HG02588 (cell line): Measurements from ENCODE around the gene DNM2.

ENCODE experiments used
- ATAC-seq: cut with Tn5 transposase; IDR thresholded peaks from one replicate; pipeline ENCODE4 v1.9.1; 2021; ENCODE audit warnings: mild to moderate bottlenecking, moderate library complexity; ENCODE audit not compliant: unreplicated experiment

Gene DNM2

DNA sequence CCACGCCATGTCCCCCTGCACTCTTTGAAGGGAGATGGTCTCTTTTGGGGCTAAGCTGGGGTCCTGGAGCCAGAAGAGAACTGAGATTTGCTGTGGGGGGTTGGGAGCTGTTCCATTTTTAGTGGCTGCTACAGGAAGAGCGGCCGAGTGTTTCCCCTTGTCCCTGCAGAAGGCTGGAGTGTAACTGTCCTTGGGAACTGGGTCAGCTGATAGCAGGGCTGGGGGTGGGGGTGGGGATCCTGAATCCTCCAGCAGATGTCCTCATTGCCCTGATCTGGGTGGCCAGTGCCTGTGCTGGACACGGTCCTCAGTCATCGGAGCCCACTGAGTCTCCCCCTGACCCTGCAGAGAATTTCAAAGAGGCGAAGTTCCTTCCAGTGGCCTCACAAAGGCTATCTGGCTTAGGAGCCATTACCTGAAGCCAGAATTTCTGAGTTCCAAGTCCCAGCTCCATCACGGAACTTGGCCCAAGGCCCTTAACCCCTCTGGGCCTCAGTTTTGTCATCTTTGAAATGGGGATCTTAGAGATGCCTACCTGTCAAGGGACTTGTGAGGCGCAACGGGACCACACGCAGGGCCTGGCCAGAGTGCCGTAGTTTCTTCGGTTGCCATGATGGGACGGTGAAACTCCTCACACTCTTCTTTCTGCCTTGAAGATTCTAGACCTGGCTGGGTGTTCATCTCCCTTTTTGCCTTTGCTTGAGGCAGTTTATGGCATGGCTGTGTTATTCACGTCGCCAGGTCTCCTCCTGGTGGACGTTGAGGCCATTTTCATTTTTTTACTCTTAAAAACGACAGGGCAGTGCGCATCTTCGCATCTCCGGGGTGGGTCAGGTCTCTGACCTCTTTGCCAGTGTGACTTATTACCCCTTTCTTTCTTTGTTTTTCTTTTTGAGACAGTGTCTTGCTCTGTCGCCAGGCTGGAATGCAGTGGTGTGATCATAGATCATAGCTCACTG lies 51.9 kb downstream of the DNM2 start:
- ATAC-seq: no peak

DNA sequence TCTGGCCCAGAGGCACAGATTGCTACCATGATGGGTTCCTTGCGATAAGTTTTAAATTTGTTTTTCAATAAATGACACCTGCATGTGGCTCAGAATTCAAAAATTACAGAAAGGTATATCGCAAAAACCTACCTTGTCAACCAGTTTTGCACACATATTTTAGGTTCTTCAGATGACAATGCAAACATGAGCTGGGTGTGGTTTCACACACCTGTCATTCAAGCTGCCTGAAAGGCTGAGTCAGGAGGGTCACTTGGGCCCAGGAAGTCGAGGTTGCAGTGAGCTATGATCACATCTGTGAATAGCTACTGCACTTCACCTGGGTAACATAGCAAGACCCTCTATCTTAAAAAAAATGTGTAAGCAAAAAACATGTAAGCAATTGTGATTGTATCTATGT lies 56.1 kb downstream of the DNM2 start:
- ATAC-seq: no peak

DNA sequence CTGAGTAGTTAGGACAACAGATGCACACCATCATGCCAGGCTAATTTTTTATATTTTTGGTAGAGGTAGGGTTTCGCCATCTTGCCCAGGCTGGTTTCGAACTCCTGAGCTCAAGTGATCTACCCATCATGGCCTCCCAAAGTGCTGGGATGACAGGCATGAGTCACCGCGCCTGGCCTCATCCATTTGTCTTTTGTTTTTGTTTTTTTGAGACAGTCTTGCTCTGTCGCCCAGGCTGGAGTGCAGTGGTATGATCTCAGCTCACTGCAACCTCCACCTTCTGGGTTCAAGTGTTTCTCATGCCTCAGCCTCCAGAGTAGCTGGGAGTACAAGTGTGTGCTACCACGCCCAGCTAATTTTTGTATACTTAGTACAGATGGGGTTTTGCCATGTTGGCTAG lies 57.0 kb downstream of the DNM2 start:
- ATAC-seq: no peak

DNA sequence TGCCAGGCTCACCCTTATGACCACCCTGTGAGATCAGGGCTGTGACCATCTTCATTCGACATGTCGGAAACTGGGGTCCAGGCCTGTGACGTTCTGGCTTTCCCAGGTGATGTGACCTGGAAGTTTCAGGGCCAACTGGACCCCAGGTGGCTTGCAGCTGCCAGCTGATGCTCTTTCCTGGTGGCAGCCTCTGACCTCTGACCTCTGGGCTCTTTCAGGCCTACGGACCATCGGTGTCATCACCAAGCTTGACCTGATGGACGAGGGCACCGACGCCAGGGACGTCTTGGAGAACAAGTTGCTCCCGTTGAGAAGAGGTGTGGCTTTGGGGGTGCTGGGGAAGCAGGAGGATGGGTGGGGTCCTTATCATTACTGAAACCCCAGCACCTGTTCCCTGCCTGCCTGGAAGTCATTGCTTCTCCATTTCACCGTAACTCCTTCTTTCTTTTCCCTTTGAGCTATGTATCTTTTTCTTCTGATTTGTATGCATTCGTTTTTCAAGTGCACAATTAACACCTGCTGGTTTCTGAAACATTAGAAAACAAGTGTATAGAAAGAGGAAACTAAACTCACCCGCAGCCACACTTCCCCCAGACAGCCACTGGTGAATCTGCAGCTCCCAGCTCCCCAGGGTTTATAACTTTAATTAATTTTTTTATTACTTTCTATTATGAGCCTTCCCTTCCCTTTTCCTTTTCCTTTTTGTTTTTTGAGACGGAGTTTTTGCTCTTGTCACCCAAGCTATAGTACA lies 59.2 kb downstream of the DNM2 start:
- ATAC-seq: no peak

DNA sequence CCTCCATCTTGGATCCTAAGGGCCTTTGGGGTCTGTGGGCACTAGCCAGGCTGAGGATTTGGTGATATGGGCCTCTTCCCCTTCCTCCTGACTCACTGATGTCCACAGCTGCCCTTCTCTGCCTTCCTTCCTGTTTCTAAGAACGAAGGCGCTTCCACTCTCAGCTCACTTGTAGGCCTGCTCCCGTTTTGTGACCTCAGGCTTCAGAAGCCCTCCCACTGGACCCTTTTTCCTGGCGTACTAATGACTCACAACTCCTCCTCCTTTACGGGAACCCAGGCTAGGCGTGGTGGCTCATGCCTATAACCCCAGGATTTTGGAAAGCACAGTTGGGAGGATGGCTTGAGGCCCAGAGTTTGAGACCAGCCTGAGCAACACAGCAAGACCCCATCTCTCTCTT lies 62.5 kb downstream of the DNM2 start:
- no peak for ATAC-seq

DNA sequence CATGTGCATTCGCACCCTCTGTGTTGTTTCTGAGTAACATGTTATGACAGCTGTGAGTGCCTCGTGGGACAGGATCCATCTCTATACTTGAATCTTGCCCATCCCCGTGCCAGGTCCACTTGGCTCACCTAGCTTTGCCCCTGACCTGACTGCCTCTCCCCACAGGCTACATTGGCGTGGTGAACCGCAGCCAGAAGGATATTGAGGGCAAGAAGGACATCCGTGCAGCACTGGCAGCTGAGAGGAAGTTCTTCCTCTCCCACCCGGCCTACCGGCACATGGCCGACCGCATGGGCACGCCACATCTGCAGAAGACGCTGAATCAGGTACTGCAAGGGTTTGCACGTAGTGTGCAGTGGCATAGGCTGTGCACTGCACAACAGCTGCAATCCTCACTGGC lies 64.9 kb downstream of the DNM2 start:
- no peak for ATAC-seq

DNA sequence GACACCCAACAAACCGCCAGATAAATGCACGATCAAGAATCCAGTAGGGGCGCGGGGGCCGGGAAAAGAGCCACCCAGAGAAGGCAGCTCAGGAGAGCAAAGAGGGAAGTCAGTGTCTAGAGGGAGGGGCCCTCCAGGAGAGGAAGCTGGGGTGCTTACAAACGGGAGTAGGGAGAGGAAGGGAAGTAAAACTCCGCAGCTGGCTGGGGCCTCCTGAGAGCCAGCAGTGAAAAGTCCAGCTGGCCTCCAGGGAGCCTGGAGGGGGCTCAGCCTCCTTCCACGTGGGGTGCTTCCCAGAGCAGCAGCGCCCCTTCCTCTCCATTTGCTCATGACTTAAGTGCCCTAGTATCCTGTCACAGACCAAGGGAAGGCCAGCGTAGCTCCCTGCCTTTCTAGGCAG lies 66.4 kb downstream of the DNM2 start:
- no peak for ATAC-seq

DNA sequence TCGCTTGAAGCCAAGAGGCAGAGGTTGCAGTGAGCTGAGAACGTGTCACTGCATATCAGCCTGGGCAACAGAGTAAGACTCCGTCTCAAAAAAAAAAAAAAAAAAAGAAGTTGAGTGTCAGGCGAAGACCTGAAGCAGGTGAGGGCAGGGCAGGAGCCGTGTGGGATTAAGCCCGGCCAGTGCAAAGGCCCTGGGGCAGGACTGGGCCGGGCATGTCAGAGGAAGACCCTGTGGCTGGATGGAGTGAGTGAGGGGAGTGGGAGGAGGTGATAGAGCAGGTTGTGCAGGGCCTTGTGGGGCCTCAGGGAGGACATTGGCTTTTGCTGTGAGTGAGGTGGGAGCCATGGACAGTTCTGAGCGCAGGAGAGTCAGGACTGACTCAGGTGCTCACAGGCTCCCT lies 70.3 kb downstream of the DNM2 start:
- no peak for ATAC-seq

DNA sequence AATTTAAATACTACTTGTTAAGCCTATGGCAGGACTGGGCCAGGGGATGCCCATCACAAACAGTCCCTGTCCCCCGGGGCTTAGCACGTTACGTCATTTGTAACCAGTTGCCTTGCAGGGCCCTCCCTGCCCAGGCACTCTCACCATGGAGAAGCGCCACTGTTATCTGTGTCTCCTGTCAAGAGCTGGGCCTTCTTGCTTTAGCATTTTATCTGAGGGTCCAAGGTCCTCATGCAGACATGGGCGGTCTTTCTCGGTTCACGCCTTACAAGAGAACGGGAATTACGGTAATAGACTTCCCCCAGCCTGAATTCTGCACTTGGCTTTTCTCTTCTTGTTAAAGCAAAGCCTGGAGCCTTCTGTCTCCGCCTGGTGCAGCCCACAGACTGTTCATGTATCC lies 72.0 kb downstream of the DNM2 start:
- no peak for ATAC-seq

DNA sequence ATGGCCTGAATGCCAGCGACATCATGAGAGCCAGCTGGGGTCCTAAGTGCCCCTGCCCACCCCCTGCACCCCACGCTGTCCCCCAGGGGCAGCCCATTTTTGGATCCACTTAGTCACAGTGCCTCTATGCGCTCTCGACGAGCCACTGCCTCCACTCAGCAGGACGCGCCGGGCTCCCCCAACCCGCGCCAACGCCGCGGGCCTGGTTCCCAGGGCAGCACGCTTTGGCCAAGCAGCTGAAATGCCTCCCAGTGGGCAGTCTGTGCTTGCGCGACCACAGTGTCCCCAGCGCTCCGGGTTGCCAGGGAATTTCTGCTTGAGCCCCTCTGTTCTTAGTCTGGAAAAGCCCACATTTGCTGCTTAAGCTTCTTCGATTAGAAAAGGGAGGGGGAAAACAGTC lies 78.8 kb downstream of the DNM2 start:
- ATAC-seq: no peak

DNA sequence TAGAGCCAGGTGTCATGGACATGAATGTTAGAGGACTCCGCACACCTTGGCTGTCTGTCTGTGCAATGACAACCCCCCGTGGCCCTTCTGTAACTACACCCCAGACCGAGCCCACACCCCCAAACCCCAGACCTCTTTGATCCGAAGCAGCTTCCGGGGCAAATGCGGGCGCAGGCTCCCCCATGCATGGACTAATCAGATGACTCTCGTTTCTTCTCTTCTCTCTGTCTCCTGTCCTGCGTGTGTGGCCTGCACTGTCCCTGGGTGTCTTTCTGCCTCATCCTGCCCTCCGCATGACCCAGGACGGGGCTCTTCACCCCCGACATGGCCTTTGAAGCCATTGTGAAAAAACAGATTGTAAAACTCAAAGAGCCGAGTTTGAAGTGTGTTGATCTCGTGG lies 79.2 kb downstream of the DNM2 start:
- no peak for ATAC-seq

DNA sequence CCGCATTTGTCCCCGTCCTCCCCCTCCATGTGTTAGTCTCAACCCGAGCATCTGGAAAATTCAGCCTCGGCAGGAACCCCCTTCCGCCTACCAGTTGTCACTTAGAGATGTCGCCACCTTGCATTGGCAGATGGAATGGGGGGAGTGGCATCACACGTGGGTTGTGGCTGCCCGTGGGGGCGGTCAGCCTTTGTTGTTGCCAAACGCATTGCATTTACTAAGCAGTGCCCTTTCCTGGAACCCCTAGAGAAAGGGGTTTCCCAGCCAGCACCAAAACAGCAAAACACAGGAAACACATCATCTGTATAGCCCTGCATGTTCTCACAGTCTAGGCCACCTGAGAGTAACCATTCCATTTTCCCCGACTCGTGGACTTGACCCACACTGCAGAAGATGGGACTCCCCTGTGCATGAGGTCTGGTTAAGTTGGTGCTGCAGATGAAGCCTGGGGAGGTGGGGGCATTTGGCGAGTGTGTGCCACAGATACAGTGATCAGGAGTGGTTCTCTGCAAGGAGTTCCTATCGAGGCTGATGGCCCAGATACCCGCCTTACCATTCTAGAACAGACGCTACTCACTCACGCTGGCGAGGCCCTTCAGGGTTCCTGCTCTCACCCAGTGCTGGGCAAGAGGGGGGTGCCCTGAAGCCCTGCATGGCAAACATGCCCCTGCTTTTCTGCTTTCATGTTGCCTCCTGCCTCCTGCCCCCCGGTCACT lies 79.8 kb downstream of the DNM2 start:
- peak; percentile 50 for ATAC-seq

DNA sequence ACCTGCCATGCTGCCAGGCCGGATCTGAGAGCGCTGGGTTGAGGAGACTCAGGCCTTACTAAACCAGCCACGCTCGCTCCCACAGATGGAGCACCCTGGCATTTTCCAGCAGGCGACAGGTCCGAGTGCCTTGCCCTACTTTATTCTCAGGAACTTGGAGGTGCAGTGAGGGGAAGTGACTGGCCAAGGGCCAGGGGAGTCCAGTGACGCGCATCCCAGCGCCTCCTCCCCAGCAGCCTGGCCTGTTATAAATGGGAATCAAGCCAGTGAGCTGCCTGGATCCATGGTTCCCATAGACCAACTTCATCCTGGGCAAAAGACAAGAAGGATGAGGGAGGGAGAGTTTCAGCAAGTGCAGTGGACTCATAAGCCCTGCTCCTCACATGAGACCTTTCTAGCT lies 82.6 kb downstream of the DNM2 start:
- ATAC-seq: no peak

DNA sequence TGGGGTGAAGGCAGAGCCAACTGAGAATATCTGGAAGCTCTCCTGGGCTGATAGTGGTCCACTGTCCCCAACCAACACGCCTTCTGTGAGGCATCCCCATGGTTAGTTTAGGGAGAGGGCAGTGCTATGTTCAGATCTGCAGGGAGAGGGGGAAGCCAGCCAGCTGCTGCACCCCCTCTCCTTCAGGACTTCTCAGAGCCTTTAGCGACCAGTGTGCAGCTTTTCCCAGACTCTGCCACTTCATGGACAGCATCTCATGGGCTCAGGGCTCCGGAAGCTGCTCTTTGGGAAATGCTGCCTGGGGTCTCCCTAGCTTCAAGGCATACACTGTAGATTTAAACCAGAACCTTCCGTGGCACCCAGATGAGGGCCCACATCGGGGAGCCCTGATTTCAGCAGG lies 84.6 kb downstream of the DNM2 start:
- no peak for ATAC-seq

DNA sequence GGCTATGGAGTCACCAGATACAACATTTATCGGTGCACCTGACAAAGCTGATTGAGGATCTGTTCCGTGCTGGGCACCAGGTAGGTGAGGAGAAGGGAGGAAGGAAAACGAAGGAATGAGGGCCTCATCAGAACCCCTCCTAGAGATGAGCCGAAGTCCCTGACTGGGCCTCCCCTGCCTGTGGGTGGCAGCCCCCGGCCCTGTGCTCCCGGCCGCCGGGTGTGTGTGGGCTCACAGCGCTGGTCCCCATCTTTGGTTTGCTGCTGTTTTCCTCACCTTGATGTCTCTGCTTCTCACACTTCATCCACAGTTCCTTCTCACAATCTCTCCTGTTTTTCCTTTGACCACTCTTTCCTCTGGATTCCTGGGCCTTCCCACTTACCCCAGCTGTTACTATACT lies 85.4 kb downstream of the DNM2 start:
- ATAC-seq: no peak

DNA sequence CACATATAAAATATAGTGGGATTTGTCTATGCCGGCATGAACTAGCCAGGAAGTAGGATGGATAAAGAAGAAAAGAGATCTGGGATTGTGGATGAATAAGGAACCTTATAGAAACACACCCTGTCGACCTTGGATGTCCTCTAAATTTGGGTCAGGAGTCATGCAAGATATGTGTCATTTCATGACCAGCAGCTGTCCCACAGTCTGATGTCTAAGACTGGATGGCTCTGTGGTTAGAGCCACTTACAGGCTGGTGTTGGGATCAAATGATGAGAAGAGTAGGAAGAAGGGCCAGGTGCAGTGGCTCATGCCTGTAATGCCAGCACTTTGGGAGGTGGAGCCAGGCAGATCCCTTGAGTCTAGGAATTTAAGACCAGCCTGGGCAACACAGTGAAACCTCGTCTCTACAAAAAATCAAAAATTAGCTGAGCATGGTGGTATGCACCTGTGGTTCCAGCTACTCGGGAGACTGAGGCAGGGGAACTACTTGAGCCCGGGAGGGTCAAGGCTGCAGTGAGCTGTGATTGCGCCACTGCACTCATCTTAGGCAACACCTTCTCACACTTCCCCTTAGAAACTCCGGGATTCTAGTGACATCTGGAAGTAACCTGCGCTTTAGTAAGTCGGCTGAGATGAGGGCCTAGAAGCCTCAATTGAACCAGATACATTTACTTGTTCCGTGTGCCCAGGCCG lies 87.3 kb downstream of the DNM2 start:
- no peak for ATAC-seq

DNA sequence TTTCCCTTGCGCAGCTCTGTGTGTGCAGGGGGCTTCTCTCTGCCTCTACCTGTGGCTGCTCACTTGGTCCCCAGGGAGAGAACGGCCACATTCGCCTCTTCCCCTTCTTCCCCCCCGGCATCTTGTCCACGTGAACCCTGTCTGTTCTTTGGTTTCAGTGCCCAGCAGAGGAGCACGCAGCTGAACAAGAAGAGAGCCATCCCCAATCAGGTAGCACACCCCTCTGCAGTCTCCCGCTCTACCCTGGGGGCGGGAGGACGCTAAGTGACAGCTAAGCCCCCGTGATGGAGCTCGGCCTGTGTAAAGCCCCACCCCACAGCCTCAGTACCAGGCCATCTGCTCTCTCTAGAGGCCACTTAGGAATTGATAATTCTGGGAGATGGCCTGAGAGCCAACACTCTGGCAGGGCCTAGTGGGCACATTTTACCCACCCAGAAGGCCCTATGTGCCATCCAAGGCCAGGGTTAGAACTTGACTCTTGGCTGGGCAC lies 87.9 kb downstream of the DNM2 start:
- ATAC-seq: no peak

DNA sequence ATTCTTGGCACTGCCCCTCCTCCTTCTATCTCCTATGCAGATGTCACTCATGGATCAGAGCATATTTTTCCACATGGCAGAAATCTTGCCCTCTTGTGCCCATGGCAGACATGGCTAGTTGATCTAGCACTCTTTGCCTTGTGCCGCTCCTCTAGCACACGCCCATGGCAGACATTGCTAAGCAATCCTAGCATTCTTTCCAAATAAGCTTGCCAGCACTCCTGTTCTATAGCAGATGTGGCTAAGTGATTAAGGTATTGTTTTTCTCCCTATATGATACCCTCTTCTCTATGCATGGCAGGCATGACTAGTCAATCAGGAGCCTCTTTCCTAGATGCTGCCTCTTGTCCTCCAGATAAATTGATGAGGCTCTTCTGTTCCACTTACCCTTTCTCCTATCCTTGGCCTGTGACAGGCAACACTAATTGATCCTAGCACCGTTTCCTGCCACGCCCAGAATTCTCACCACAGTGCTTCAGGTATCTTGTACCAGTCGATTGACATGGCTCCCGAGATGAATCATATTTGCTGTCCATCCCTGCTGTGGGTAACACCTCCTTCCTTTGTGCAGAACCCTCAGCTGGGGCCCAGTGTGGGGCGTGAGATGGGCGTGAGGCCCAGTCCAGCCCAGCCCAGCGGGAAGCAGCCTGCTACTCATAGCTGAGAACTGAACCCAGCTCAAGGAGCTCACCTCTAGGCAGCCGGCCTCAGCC lies 91.2 kb downstream of the DNM2 start:
- no peak for ATAC-seq

DNA sequence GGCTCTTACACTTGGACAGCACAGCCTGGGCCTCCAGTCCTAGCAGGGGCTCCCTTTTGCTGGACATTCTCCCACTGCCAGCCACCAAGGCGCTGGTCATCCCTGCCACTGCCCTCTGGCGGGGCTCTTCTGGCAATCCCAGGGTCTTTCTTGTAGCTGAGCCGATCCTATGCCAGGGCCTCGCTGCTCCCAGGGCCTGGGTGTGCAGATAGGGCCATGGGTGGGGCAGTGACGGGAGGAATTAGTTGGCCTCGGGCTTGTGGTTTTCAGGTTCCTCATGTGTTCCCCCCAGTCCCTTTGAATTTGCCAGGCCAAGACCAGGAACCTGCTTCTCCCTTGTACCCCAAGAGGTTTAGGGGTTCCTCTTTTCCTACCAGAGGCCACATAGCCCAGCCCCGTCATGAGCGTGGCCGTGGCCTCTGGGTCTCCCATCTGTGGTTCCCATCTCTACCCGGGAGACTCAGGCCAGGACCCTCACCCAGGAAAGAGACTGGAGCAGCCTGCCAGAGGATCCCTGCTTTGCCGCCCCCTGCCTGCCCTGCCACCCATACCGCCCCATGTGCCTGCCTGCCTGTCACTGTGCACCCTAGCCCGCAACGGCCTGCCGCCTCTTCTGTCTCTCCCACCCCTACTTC lies 91.9 kb downstream of the DNM2 start:
- ATAC-seq: no peak
